ENCODE data around the gene TRIM41. TPM values are rescaled to one million over a fixed set of nuclear protein-coding genes. Genes with fewer than 3 reads are reported as not detected.
A peak's percentile ranks its signal among the peaks of the same experiment; 100 is the strongest.

The TRIM41 gene
- total and polyA plus RNA-seq, 2 of the 13 experiments (the other 11 are each of a cell fraction or from before 2014, with no cell fraction given), result 10.2 to 16.7 TPM

- TF ChIP-seq ZNF784 (CRISPR knock-in tag; IDR thresholded peaks at IDR 0.05; ENCODE audit: borderline replicate concordance) (no peak; the same call in 1 of the 2 replicates), ZNF451 (CRISPR knock-in tag; IDR thresholded peaks at IDR 0.05) (no peak), ATF2 (CRISPR knock-in tag; IDR thresholded peaks at IDR 0.05) (peak; percentile 30; the same call in 1 of the 2 replicates), ZNF550 (CRISPR knock-in tag; IDR thresholded peaks at IDR 0.05; ENCODE audit: borderline replicate concordance) (no peak), SIN3A (IDR thresholded peaks at IDR 0.05; ENCODE audit: borderline replicate concordance, low read depth, low read length) (no peak), GPN1 (CRISPR knock-in tag; IDR thresholded peaks at IDR 0.05; ENCODE audit: borderline replicate concordance) (no peak), RBM39 (IDR thresholded peaks at IDR 0.05; ENCODE audit: low read depth, low read length, poor library complexity, severe bottlenecking) (peak; percentile 8), ZNF710 (CRISPR knock-in tag; IDR thresholded peaks at IDR 0.05; ENCODE audit: borderline replicate concordance) (no peak), NCOA5 (CRISPR knock-in tag; IDR thresholded peaks at IDR 0.05) (no peak), BCL3 (CRISPR knock-in tag; IDR thresholded peaks at IDR 0.05) (no peak), IKZF5 (CRISPR knock-in tag; IDR thresholded peaks at IDR 0.05) (no peak), ZNF83 (CRISPR knock-in tag; IDR thresholded peaks at IDR 0.05; ENCODE audit: borderline replicate concordance) (peak; percentile 15; the same call in 1 of the 2 replicates), ZBTB25 (CRISPR knock-in tag; IDR thresholded peaks at IDR 0.05) (0 out of 2 replicates have a peak, but pooled peaks have one; percentile 18), ATF7-NPFF (CRISPR knock-in tag; IDR thresholded peaks at IDR 0.05; ENCODE audit: low read depth) (no peak), FOXP1 (IDR thresholded peaks at IDR 0.05) (no peak), FOXP1 (CRISPR knock-in tag; IDR thresholded peaks at IDR 0.05) (no peak), LBX2 (CRISPR knock-in tag; IDR thresholded peaks at IDR 0.05; ENCODE audit: borderline replicate concordance) (no peak), TSC22D2 (CRISPR knock-in tag; IDR thresholded peaks at IDR 0.05; ENCODE audit: borderline replicate concordance) (no peak)
These were observed 22.6 kb downstream of the TRIM41 start (continued) for GRCh38 chr5:181245427-181246275.
